ENCODE data around the gene AXIN1. TPM values are rescaled to one million over a fixed set of nuclear protein-coding genes. Genes with fewer than 3 reads are reported as not detected.

AXIN1 gene
- total RNA-seq, 4 donors from 2014 or later: 34.3 to 38.4 (median 37.2) TPM

- WGBS: 20% methylated on average over 5 of the region's 47 CpGs
- Histone ChIP-seq H3K27ac (no peak overlapping the region), H3K36me3 (no peaks in the 10 kb centered on the region), H3K27me3 (peaks cover 53% of the 10 kb centered on the region), H3K4me1 (peaks cover 38% of the 10 kb centered on the region), H3K4me3 (peak overlapping the region; percentile 32), H3K9me3 (no peaks in the 10 kb centered on the region)
- TF ChIP-seq CTCF (IDR thresholded peaks at IDR 0.05) (no peak), POLR2AphosphoS5 (IDR thresholded peaks at IDR 0.05) (no peak), POLR2A (IDR thresholded peaks at IDR 0.05) (no peak), EP300 (IDR thresholded peaks at IDR 0.05) (no peak)
- DNase-seq (ENCODE audit: low spot score in 2 of 2): no peak
Observed at GRCh38 chr16:280005-280460, 72.5 kb downstream of the AXIN1 start.

DNA sequence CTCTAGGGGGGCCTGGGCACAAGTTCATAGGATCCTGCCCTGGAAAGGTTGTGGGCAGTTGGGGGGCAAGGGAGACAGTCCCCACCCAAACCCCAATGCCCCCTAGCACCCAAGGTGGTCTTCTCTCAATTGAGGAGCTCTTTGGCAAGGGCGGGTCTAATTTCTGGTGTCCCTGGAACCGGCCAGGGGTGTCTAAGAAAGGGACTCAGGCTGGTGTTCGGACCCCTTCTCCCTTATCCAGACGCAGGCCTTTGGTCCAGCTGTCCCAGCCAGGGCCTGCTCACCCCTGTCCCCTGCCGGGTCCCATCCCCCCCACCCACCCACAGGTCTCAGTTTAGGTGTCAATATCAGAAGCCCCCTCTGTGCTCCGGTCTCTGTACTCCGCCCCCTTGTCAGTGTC, 73.0 kb downstream of the AXIN1 start:
- no peak overlapping the region for H3K4me3 ChIP-seq
- H3K9me3 ChIP-seq: no peaks in the 10 kb centered on the region
- no peak overlapping the region for H3K27ac ChIP-seq
- no peaks in the 10 kb centered on the region for H3K36me3 ChIP-seq
- no peak for TF ChIP-seq POLR2A (IDR thresholded peaks at IDR 0.05)
- no peak for TF ChIP-seq EP300 (IDR thresholded peaks at IDR 0.05)
- TF ChIP-seq CTCF (IDR thresholded peaks at IDR 0.05): no peak
- TF ChIP-seq POLR2AphosphoS5 (IDR thresholded peaks at IDR 0.05): no peak
- peaks cover 58% of the 10 kb centered on the region for H3K27me3 ChIP-seq
- 70% methylated on average over 5 of the region's 7 CpGs for WGBS
- no peak for DNase-seq (ENCODE audit: low spot score in 2 of 2)
- H3K4me1 ChIP-seq: peaks cover 43% of the 10 kb centered on the region

DNA sequence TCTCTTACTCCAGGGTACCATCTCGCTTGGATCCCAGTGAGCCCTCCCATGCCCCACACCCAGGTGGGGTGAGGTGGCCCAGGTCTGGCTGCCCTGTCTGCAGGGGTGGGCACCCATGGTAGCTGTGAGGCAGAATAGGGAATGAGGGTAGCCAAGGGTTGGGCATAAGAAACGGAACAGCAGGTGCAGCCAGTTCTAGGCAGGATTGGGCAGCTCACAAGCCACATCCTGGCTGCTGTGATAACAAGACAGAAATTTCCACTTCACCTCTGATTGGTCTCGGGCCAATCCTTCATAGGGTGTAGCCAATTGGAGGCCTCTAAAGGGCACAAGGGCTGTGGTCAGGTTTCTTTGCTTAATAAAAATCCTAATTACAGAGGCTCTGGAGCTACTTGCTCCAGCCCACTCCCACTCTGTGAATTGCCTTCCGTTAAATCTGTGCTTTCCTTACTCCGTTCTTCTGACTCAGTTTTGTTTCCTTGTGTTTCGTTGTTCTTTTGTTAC, 73.6 kb downstream of the AXIN1 start:
- Histone ChIP-seq H3K36me3 (no peaks in the 10 kb centered on the region), H3K4me3 (no peak overlapping the region), H3K27ac (no peak overlapping the region), H3K27me3 (peaks cover 64% of the 10 kb centered on the region), H3K4me1 (peaks cover 45% of the 10 kb centered on the region), H3K9me3 (no peaks in the 10 kb centered on the region)
- 47% methylated on average over 6 of the region's 6 CpGs for WGBS
- no peak for DNase-seq (ENCODE audit: low spot score in 2 of 2)
- TF ChIP-seq CTCF (IDR thresholded peaks at IDR 0.05) (no peak), POLR2AphosphoS5 (IDR thresholded peaks at IDR 0.05) (no peak), EP300 (IDR thresholded peaks at IDR 0.05) (no peak), POLR2A (IDR thresholded peaks at IDR 0.05) (no peak)

- WGBS: 93% methylated on average over 7 of the region's 20 CpGs
- DNase-seq (ENCODE audit: low spot score in 2 of 2): no peak
- Histone ChIP-seq H3K27me3 (peaks cover 49% of the 10 kb centered on the region), H3K4me3 (no peak overlapping the region), H3K9me3 (no peaks in the 10 kb centered on the region), H3K4me1 (peaks cover 38% of the 10 kb centered on the region), H3K27ac (no peak overlapping the region), H3K36me3 (no peaks in the 10 kb centered on the region)
- TF ChIP-seq POLR2A (IDR thresholded peaks at IDR 0.05): no peak
- TF ChIP-seq EP300 (IDR thresholded peaks at IDR 0.05): no peak
- no peak for TF ChIP-seq CTCF (IDR thresholded peaks at IDR 0.05)
- TF ChIP-seq POLR2AphosphoS5 (IDR thresholded peaks at IDR 0.05): no peak
Observed at GRCh38 chr16:276426-277077, 76.0 kb downstream of the AXIN1 start.

GRCh38 chr16:275786-276232, 76.7 kb downstream of the AXIN1 start, which contains the start of gene RGS11:
TSS of gene RGS11 (minus strand) at chr16:275944. CDS start at chr16:275911, 33 bp downstream.
- Histone ChIP-seq H3K36me3 (no peaks in the 10 kb centered on the region), H3K4me3 (peak within 1 kb of the TSS; percentile 50), H3K9me3 (no peaks in the 10 kb centered on the region), H3K4me1 (peaks cover 31% of the 10 kb centered on the region), H3K27me3 (peaks cover 41% of the 10 kb centered on the region), H3K27ac (no peak within 1 kb of the TSS)
- WGBS: 20% methylated on average over 18 of the region's 56 CpGs
- TF ChIP-seq CTCF (IDR thresholded peaks at IDR 0.05) (no peak), EP300 (IDR thresholded peaks at IDR 0.05) (no peak), POLR2AphosphoS5 (IDR thresholded peaks at IDR 0.05) (no peak), POLR2A (IDR thresholded peaks at IDR 0.05) (no peak)
- DNase-seq (ENCODE audit: low spot score in 2 of 2): no peak
